Measurements from ENCODE around the gene CSNK1G2.

GRCh38 chr19:1941146-1942077 lies at the start of gene CSNK1G2:
- TF ChIP-seq CTCF (IDR thresholded peaks at IDR 0.05) (peak; percentile 24; the same call in 1 of the 3 replicates), PHF8 (IDR thresholded peaks at IDR 0.05; ENCODE audit: borderline replicate concordance, low read depth) (no peak), CEBPB (IDR thresholded peaks at IDR 0.05) (no peak), POLR2A (IDR thresholded peaks at IDR 0.05; ENCODE audit: low read length) (peak; percentile 19; the same call in 1 of the 2 replicates), E2F6 (IDR thresholded peaks at IDR 0.05; ENCODE audit: borderline replicate concordance, low read depth) (no peak), USF2 (IDR thresholded peaks at IDR 0.05) (no peak), TFCP2L1 (CRISPR knock-in tag; IDR thresholded peaks at IDR 0.05) (no peak), EP300 (IDR thresholded peaks at IDR 0.05) (no peak), MAFK (IDR thresholded peaks at IDR 0.05; ENCODE audit: partially characterized antibody) (no peak), ESRRA (IDR thresholded peaks at IDR 0.05; ENCODE audit: borderline replicate concordance, low read length) (no peak), GATA3 (IDR thresholded peaks at IDR 0.05; ENCODE audit: borderline replicate concordance) (no peak), NR3C1 (IDR thresholded peaks at IDR 0.05) (no peak), SREBF2 (IDR thresholded peaks at IDR 0.05) (no peak)
- TF ChIP-seq, protein P1, sequence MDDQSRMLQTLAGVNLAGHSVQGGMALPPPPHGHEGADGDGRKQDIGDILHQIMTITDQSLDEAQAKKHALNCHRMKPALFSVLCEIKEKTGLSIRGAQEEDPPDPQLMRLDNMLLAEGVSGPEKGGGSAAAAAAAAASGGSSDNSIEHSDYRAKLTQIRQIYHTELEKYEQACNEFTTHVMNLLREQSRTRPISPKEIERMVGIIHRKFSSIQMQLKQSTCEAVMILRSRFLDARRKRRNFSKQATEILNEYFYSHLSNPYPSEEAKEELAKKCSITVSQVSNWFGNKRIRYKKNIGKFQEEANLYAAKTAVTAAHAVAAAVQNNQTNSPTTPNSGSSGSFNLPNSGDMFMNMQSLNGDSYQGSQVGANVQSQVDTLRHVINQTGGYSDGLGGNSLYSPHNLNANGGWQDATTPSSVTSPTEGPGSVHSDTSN (IDR thresholded peaks at IDR 0.05), result no peak

Measured in A549 (cell line).